Activated CD8-positive, alpha-beta memory T cell treated with anti-CD3 and anti-CD28 coated beads for 24 hours (primary cell): ENCODE data around the gene ELFN2.
"Not testable (repeated sequence)": the region's sequence is repeated elsewhere in the genome, so short reads cannot be mapped to it uniquely, and the experiment has no call there.

ENCODE experiments used
- DNase-seq: peaks from one replicate; pipeline ENCODE4 v3.0.0-alpha.2; 2020

ELFN2 gene

DNA sequence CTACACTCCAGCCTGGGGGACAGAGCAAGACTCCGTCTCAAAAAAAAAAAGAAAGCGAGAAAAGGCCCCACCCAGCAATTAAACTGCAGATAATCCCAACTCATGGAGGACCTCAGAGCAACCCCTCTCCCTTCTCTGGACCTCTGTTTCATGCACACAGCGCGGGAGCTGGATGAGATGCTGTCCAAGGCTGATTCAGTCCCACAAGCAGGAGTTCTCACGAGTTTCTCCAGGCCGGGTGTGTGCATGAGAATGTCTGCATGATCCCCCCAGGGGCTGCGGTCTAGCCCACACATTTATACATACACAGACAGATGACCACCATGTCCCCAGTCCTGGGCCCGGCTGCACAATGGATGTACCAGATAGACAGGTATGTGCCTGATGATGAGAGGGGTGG, 19.4 kb downstream of the ELFN2 start:
- no peak for DNase-seq

DNA sequence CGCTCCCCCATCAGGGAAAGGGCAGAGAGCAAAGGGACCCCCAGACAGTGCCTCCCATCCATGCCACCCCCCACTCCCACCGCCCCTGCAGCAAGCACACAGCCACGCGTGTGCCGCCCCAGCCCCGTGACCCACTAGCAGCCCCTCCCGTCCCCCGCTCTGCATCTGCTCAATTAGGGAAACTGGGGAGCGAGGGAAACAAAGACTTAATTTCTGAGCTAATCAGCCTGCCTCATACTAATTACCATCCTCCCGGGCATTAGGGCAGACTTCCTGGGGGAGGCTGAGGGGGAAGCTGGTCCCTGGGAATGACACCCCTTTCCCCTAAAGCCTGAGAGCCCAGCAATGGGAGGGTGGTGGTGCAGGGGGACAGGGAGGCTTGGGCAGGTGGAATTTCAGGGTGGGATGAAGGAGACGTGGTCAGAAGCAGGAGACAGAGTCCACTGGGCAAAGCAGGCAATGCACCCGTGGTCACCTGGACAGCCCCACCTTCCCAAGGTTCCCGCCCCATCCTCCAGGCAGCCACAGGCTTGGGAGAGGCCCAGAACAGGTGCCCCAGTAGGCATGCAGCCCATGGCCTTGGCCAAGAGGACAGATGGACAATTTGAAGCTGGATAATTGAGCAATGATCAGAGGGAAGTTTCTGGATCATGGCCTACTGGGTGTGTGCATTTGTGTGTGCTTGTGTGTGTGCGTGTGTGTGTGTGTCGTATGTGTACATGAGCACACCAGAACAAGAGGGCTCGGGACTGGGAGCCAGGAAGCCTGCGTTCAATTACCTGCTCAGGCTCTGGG, 20.6 kb downstream of the ELFN2 start:
- DNase-seq: no peak

DNA sequence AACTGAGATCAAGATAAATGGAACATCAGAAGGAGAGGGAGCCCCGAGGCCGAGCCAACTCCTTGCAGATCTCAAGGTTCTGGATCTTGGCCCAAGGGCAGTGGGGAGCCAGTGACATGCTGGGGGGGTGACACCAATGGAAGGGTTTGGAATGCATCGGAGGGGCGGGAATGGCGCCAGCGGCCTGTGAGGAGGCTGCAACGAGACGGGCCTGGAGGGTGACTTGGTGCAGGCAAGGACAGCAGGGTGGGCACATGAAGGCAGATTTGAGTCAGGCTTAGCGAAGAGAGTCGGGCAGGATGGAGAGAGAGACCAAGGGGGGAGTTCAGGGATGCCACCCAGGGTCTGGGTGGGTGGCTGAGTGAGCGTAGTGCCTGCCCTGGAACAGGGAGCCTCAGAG, 23.2 kb downstream of the ELFN2 start:
- no peak for DNase-seq

DNA sequence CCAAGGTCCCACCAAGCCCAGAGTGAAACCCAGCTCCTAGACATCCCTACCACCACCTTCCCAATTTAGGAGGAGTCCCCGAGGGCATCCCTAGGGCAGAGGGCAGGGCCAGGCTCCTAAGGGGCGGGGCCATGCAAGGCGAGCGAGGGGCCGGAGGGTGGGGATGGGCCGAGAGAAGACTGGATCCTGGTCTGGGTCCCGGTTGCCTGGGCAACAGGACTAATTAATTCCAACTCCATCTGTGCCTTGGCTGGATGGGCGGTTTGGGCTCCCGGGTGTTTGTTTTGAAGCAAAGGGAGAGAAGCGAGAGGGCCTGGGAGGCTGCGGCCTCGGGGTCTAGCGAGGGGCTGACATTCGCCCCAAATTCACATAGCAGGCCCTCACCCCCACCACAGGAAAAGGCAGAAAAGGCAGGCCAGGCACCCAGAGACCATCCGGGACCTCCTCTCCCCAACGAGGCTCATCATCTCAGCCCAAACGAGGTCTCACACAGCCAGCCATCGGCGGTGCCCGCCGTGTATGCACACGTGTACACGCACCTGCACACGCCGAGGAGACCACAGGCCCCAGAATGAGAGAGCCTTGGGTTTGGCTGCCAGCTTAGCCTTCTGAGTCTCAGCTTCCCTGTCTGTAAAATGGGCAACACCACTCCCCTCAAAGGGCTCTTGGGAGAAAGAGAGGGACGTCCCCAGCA, 23.9 kb downstream of the ELFN2 start:
- DNase-seq: no peak

DNA sequence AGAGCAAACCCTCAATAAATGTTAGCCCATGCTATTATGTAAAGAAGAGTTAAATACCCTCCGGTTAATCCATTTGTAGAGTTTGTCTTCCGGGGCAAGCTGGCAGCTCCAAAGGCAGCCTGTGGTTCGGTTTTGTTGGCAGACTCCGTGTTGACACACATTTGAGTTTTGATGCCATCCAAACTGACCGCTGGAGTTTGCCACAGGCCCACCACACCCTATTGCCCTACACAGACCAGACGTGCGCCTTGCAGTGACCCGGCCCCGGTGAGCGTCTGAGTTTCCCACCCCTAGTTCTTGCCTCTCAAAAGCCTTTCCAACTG, 25.1 kb downstream of the ELFN2 start:
- DNase-seq: no peak

DNA sequence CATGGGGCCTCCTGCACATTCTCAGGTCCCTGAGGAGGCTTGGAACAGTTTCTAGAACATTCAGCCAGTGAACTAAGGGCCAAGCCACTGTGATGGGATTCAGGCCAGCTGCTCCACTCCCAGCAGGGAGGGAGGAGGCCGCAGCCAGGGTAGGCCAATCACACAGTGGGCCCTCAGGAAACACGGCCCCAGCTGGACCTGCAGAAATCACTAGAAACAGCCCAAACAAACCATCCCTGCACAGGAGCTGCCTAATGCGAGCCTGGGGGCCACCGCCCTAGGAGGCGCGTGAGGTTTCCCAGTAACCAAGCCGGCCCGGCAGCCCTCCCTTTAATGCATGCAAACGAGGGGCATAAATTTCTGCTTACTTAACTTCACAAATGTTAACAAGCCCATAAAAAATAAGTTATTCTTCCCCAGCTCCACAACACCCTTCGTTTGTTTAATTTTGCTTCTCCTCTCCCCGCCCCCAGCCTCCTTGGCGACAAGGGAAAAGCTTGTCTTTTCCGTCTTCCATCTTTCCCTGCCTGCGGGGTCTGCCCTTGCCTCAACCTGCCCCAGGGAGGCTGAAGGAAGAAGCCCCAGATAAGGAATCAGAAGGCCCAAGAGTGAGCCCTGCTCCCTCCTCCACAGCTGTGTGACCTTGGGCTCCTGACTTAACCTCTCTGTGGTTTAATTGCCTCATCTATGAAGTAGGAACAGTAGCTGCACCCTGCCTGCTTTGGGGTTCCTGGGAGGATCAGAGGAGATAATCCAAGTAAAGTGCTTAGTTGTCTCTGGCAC, 25.7 kb downstream of the ELFN2 start:
- DNase-seq: no peak

DNA sequence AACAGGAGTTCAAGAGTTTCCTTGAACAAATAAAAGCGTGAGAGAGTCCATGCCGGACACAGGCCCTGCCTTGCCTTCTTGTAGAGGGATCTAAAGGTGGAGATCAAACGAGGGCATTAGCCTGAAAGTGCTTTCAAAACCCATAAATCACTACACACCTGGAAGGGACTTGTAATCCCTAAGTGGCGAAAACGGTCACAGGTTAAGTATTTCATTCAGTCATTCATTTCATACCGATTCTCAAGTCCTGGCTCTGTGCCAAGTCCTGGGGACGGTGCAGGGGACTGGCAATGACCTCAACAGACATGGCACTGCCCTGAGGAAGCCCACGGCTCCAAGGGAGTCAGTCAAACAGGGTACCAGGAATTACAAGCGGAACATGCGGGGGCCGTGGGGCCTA, 26.6 kb downstream of the ELFN2 start:
- no peak for DNase-seq

DNA sequence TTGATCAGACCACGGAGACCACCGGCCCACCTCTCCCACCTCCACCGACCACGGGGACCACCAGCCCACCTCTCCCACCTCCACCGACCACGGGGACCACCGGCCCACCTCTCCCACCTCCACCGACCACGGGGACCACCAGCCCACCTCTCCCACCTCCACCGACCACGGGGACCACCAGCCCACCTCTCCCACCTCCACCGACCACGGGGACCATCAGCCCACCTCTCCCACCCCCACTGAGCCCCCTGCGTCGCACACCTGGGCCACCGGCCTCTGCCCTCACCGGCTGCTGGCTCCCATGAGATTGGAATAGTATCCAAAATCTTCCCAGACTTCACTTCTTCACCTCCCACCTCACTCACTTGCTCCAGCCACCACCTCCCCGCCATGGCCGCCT, 27.8 kb downstream of the ELFN2 start:
- not testable (repeated sequence) for DNase-seq

DNA sequence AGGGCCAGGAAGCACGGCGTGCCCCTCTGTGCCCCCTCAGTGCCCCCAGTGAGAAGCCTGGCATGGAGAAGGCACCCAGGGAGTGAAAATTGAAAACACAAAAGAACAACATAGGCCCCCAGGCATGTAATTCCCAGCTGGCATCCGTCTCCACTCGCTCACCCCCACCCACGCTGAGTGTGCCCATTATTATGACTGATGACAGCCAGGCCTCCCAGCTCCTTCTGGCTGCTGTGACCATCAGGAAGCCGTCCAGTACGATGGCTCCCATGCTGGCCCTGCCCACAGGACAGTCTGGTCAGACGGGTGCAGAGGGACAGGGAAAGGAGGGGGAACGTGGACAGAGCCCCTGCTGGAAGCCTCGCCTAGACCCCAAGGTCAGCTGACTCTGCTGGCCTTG, 30.1 kb downstream of the ELFN2 start:
- DNase-seq: no peak

DNA sequence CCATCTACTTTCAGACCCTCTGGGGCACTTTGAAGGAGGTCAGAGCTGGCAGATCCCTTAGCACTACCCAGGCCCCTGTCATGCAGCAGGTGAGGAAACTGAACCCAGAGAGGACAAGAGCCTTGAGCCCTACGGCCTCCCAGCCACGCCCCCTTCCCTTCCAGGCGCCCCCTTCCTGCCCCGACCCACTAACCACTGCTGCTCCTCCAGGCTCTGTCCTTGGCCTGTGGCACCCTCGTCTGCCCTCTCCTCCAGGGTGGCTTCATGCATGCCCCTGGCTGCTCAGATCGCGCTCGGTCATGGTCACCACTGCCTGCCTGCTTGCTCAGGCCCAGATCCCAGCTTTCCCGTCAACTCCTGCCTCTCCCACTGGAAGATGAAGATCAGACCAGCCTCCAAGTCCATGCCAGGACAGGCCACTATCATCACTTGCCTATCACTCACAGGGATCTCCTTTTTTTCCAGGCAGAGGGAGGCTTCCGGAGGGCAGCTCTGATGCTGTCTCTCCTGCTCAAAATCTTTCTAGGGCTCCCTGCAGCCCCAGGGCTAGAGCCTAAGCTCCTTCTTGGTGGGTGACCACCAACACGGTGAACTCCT, 30.7 kb downstream of the ELFN2 start:
- no peak for DNase-seq

DNA sequence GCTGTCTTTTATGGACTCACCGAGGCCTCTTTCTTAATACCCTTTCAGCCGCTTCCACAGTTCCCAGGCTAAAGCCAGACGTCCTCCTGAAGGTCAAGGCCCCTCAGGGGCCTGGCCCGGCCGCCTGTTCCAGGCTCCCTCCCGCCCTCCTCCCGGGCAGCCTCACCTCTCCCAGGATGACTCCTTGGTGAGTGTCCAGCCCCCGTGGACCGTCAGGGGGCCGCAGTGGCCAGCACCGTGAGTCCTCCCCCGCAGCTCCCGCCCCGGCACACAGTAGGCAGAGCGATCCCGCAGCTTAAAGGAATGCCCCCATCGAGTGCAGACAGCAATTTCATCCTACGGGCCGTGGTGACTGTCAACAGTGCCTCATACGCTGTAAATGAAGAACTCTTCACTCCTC, 32.9 kb downstream of the ELFN2 start:
- DNase-seq: no peak

DNA sequence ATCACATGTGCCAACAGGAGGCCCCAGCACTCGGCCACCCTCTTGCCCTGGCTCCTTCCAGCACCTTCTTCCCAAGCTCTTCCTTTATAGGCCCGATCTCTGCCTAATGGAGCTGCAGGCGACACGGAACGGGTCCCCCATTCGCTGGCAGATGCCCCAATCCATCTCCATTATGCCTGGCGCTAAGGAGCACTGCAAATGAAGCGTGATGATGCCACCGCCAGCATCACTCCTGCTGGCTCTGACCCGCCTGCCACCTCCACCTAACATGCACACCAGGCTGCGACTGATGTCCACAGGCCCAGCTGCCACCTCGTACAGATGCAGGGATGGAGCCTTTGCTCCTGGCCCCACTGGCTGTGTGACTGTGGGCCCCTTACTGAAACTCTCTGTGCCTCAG, 33.5 kb downstream of the ELFN2 start:
- DNase-seq: no peak

DNA sequence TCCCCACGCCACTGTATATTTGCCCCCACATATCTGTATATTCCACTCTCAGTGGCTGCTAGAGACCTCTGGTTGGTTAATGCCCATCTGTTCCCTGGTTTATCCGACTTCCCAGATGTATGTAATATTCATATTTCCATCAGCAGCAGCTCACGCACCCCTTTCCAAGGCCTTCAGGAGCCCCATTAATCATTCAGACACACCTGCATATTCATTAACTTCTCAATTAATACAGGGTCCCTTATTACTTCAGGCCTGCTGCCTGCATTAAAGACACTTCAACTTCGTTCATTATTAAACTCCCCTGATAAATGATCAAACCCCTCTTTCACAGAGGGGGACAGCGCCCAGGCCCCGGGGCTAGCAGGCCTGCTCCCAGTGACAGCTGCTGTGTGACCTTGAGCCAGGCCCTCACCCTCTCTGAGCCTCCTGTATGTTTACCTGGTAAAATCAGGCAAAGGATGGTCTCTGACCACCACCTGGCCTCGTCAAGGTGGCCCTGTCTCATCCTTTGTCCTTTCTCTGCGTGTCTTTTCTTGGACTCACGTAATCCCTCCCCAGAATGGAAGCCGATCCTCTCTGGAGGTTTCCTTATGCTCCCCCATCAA, 34.5 kb downstream of the ELFN2 start:
- no peak for DNase-seq

DNA sequence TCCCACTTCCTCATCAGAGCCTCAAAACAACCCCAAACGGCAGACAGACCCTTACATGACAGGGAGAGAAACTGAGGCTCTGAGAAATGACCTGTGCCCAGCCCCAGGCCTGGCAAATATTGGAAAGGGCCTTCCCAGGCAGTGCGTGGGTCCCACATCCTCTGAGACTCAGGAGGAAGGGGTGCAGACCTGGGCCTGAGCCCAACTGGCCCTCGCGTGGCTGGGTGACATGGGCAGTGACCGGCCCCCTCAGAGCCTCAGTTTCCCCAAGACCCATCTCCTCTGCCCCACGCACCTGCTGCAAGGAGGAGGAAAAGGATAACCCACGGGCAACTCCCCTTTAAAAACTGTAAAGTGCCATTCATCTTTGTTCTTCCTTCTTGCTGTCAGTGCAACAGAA, 35.6 kb downstream of the ELFN2 start:
- DNase-seq: no peak

DNA sequence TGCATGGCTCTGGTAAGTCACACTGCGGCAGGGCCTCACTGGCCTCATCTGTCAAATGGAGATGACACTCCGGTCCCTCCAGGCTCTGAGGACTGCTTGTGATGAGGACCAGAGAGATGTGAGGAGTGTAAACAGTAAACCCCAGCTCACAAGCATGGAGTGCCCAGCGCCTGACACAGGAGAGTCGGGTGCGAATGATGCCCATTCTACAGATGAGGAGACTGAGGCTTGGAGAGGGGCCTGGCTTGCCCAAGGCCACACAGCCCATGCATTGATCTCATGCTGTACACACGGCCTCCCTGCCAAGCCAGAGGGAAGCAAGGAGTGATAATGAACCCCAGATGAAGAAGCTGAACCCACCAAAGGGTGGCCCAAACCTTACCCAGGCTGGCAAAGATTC, 37.2 kb downstream of the ELFN2 start:
- no peak for DNase-seq

DNA sequence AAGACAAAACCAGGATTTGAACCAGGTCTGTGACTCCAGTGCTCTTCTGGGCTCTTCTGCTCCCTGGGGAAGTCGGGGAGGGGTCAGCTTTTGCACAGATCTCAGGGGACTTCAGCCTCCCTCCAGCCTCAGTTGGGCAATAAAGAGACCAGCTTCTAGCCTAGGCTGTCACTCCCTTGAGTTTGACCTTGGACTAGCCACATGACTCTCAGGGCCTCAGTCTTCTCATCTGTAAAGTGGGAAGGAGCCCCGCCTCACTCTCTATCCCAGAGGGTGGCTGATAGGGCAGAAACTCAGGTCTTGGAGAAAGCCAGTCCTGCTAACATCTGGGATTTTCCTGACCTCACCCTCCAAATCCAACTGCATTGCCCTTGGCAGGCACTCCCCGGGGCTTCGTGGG, 38.7 kb downstream of the ELFN2 start:
- DNase-seq: no peak

DNA sequence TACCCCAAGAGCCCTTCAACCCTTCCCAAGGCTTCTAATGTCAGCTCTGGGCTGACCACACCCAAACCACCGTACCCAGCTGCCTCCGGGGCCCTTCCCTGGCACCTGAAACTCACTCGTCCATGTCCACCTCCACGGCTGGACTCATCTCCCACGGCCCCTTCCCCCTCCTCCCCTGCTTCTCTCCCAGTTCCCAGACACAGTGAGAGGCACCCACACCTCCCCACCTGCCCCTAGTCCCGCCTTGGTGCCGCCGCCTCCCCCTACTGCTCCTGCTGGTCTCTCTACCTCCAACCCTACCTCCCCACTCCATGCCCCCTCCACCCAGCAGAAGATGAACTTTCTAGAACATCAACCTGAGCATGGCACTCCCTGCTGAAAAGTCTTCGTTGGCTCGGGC, 39.5 kb downstream of the ELFN2 start:
- no peak for DNase-seq

DNA sequence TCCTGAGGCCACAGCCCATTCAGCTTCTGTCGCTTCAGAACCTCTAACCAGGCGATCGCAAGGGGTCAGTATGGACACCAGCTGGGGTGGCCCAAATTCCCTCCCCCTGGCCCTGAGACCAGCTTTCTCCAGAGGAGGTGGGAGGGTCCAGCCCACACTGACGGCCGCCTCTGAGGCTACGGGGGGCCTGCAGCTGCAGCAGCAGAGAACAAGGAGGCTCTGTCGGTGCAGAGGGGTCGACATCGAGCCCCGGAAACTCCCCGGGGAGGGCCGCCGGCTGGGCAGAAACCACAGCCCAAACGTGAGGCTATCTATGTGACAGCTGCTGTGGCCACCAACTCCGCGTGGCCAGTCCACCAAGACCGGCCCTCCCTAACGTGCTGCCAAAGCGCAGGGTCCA, 40.8 kb downstream of the ELFN2 start:
- no peak for DNase-seq

DNA sequence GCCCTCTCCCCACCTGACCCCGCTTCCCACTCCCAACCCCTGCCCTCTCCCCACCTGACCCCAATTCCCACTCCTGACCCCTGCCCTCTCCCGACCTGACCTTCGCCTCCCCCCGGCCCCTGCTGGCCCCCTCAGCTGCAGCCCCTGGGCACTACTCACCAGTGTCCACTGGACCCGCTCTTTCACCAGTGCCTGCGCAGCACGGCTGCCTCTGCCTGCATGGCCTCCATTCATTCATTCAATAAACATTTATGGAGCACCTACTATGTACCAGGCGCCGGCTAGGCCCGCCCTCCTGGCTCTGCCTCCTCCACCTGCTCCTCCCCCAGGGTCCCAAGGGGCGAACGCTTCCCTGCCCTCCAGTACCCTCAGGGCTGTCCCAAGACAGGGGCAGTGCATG, 42.6 kb downstream of the ELFN2 start:
- no peak for DNase-seq

DNA sequence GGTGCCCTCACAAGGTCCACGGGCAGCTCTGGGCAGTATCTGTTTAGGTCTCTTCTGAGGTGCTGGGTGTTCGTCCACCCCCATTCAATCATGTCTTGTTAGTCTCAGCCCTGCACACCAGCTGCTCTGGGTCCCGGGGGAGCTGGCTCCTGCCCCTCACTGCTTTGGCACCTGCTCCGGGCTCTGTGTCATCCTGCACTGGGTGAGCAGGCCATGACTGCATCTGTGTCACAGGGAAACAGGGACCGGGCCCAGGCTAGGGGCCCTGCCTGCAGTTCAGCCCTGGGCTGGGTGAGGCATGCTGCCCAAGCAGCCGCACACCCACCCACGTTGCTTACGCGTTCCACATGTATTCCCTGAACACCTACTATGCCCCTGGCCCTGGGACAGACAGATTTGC, 43.9 kb downstream of the ELFN2 start:
- no peak for DNase-seq

DNA sequence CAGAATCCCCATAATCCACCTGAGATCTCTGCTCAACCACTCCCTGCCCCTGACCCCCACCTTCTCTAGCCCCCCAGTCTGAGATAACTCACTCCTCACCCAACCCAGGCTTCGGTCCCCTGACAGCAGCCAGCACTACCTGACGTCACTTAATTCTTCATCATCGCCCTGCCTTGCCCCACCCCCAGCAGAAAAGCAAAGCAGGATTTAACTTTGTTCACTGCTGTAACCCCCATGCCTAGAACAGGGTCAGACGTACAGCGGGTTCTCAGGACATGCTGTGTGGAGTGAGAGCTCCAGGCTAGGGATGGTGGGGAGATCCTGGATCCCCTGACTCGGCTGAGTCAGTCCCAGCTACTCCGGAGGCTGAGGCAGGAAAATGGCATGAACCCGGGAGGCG, 45.8 kb downstream of the ELFN2 start:
- DNase-seq: no peak

DNA sequence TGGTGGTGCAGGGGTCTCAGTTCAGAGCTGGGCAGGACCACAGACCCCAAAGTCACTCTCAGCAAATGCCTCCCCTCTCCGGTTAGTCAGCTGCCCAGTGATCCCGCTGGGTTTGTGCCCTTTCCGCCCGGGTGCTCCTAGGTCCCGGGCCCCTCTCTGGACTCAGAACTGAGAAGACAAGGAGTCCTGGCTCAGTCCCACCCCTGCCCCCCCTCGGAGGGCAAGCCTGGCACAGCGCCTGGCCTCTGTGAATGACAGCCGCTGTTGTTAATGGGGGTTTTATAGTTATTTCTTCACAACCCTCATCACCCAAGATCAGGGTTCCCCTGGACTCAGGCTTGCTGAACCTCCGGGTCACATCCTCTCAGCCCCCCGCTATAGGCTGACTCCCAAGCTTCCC, 47.6 kb downstream of the ELFN2 start:
- DNase-seq: no peak

DNA sequence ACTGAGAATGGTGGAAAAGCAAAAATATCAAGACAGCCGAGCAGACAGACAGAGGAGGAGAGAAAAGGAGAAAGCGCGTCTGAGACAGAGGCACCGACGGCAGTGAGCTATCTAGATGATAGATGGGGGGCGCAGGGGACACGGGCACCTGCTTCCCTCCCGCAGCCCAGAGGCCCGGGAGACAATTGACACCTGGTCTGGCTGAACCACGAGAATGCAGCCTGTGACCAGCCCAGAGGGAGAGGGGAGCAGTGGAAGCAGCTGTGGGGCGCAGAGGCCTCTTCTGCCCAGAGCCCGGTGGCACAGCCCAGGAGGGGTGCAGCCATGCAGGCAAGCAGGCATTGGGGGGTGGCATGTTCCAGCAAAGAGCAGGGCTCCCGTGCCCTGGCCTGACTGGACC, 48.2 kb downstream of the ELFN2 start:
- DNase-seq: no peak
